Stimulated activated CD8-positive, alpha-beta memory T cell treated with anti-CD3 and anti-CD28 coated beads, Interleukin-2, amount 100 ng/mL, for 1 hour (primary cell): ENCODE data around the gene UBE2Q2.
"Not testable (repeated sequence)": the region's sequence is repeated elsewhere in the genome, so short reads cannot be mapped to it uniquely, and the experiment has no call there.

Experiments used
- DNase-seq, 2 donors: peaks; one replicate each; pipeline ENCODE4 v3.0.0-alpha.2; 2020; ENCODE audit warnings: low read depth in 2 of 2

The UBE2Q2 gene

DNA sequence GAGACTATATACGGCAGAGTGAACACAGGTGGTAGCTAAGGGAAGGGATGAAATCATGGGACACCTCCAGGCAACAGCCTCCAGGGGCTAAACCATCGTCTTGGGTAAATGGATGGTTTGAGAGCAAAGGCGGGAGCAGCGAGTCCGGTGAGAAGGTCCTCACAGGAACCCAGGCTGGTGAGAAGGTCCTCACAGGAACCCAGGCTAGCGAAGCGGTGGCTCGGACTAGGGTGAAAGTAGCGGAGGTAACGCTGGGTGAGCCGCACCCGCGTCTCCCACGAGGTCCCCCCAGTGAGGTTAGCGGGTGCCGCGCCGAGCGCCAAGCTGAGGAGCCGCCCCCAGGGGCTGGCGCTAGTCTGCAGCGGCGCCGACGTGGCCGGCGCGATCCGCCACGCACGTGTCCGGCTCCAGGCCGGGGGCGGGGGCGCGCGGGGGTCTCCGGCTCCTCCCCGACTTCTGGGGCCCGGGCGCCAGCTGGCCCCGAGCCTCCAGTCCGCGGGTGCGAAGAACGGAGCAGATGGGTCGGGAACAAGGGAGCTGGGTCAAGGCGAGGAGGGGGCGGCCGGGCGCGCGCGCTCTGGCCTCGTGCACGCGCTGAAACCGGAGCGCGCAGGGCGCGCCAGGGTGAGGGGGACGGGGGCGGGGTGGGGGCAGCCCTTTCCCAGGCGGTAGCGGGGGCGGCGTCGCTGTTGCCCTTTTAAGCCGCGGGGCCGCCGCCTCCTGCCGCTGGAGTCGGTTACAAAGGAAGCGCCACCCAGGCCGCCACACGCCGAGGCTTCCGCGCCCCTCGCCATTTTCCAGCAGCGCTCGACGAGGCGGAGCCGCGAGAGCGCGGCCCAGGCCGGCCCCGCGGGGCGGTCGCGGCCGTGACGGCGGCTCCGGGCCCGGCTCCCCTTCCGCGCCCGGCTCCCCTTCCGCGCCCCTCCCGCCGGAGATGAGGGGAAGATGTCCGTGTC, at the start of gene UBE2Q2:
Gene UBE2Q2, plus strand, starts transcription at position 726 of the 956 bp plus-strand sequence. Its CDS starts 220 bp downstream, at position 946.
- DNase-seq = peak; percentile 50 to 58

DNA sequence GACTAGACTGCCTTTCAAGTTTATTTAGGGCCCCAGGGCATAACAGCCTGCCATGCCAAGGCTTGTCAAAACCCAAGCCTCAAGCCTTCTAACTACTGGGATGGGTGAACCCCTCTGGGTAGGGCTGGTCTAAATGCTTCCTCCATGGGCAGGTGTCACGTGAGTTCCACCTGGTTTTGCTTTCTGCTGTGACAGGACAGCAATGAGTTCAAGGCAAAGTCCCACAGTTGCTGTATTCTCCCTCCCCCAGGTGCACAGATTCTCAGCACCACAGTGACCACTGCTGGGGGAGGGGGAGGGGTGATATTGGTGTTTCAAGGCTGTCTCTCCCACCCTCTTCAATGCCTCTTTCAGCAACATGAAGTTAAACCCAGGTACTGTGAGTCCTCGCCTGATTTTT, 46.9 kb upstream of the UBE2Q2 start:
- no peak for DNase-seq

DNA sequence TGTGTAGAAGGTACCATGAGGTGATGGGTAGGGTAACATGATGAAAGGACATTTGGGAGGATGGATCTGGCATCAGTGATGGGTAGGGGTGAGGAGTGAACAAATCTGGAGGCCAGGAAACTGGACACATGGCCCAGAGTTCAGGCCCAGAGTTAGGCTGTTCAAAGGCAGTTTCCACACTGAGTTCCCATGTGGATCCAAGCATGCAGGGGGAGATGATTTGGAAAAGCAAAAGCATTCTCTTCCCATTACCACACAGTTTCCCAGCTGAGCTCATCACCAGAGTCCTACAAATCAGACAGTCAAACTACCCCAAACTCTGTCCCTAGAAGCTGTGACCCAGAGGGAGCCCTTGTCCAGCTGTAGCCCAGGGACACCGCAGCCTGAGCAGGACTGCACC, 46.1 kb upstream of the UBE2Q2 start:
- DNase-seq = not testable (repeated sequence)

DNA sequence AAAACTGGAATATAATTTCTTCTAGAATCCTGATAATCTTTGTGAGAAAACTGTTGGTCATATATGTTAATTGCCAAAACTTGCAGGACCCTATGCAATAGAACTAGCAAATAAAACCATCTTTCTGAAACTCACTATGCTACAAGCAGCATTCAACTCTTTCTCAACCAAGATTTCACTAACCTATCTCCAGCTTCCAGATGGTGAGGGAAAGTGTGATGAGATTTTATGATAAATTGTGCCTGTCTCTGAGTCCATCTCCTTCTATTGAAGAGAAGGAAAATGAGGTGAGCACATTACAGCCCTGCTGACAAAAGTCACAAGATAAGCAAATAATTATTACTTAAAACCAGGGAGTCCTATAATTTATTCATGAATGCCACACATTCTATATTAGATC, 44.1 kb upstream of the UBE2Q2 start:
- DNase-seq = no peak

DNA sequence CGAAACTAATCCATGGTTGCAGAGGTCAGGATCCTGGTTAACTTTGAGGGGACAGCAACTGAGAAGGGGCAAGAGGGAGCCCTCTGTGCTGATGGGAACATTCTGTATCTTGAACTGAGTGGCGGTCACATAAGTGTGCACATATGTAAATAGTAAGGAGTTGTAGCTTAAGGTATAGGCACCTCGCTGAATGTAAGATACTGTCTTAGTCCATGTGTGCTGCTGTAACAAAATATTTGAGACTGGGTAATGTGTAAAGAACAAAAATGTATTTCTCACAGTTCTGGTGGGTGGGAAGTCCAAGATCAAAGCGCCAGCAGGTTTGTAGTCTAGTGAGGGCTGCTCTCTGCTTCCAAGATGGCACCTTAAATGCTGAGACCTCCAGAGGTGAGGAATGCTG, 42.8 kb upstream of the UBE2Q2 start:
- DNase-seq = not testable (repeated sequence)

DNA sequence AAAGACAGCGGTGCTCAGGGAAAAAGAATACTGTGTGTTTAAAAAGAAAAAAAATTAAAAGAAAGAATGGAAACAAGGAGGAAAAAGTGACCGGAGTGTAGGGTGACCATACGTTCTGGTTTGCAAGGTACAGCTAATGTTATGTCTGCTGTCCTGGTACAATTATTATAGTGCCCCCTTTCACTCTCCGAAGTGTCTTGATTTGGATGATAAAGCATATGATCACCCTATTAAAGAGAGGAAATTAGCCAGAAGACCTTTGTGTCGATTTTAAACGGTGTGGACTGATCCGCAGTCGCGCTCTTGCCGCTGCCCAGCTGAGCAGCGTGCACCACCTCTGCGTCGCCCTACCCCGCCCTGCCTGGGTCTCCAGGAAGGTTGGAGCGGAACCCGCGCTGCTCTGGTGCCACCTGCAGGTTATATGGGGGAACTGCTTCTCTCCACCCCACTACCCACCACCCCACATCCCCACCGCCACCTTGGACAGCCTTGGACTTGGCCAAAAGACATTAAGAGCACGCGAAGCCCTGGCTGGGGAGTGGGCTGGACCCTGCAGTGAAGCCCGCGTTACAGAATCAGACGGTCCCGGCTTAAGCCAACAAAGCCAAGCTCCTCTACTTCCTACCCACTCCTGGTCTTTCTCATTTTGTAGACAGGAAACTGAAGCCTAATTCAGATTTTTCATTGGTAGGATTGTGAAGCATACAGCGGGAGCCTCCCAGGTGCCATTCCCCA, 41.2 kb upstream of the UBE2Q2 start:
- DNase-seq = peak; percentile 49 to 68

DNA sequence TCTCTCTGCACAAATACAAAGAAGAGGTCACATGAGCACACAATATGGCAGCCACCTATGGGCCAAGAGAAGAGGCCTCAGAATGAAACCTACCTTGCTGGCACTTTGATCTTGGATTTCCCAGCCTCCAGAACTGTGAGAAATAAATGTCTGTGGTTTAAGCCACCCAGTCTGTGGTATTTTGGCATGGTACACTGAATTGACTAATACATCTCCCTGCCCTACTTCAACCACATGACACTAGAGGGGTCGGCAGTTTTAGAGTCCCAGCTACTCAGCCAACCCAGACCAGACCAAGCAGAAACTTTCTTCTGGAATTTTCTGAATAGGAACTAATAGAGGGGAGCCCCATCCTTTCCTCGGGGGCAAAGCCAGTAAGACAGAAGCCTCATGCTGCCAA, 35.8 kb upstream of the UBE2Q2 start:
- DNase-seq = not testable (repeated sequence)

DNA sequence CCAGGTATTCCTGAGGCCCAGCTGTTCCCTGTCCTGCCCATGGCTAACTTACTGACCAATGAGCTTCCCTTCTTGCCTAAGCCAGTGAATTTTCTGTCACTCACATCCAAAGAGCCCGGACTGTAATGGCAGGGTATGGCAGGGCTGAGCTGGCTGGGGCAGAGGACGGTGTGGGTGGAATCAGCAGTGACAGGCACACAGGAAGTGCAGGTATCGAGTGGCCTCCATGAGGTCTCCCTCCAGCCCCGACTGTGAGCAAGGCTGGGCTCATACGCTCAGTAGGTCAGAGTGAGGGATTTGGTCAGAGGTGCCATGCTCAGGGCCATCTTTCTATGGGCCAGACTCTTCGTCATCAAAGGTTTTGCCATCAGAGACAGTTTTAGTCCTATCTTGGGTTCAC, 35.2 kb upstream of the UBE2Q2 start:
- not testable (repeated sequence) for DNase-seq

DNA sequence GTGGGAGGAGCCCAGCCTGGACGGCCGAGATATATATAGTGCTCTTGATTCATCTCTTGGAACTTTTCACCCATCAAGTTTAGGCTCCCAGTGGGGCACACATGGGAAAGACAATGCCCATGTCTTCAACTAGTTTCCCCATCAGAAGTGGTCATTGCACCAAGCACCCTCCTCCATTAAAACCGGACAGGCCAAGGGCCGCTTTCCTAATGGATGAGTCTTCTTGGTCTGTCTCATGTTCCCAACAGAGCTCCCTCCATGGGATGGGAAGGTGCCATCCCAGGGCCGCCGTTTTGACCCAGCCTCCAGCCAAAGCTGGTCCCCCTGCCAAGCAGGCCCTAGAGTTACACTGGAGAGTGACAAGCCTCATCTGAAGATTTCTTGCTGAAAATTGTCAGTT, 34.7 kb upstream of the UBE2Q2 start:
- no peak for DNase-seq

DNA sequence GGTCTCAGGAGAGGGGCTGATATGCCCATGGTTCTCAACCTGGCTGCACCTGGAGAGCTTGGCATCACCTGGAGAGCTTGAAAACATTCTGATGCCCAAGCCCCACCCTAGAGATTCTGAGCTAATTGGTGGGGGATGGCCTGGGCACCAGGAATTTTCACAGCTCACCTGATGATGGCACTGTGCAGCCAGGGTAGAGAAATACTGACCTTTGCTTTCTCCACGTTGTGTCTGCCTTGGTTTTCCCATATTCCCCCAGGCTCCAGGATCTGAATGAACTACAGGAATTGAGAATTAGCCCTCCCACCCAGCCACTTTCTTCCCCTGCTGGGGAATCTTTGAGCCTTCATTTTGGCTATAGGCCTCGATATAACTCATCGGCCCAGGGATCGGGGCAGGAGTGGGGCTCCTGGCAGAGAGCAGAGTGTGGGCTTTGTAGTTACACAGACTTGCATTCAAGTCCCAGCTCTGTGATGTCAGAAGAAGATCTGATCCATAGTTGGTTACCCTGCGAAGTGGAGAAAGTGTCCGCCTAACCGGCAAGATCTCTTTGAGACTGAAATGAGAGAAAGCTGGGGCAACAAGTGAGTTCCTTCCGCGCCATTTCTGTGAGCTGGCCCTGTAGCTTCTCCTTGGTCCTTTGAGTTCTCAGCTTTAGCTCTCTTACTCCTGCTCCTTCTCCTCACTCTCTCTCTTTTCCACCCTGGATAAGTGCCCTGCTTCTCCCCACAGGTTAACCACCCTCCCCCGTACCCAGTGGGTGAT, 33.1 kb upstream of the UBE2Q2 start:
- DNase-seq = no peak

DNA sequence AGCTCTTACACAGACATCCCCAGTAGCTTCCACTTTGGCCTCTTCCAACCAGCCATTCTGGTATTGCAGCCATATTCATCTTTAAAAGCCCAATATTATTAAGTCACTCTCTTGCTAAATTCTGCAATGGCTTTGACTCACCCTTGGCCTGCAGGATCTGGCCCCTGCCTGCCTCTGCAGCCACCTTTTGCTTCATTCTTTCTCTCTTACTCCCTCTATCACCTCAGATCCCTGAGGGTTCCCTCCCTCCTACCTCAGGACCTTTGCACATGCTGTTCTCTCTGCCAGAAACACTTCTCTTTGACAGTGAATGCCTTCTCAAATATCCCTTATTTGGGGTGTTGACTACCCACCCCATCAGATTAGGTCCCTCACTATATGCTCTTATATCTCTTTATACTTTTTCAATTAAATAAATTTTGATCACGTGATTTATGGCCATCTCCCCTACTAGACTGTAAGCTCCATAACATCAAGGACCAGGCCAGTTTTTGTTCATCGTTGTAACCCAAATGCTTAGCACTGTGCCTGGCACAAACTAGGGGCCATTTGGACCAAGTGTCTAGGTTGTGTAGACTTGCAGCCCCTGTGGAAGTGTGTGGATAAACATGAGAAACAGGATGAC, 32.3 kb upstream of the UBE2Q2 start:
- no peak for DNase-seq

DNA sequence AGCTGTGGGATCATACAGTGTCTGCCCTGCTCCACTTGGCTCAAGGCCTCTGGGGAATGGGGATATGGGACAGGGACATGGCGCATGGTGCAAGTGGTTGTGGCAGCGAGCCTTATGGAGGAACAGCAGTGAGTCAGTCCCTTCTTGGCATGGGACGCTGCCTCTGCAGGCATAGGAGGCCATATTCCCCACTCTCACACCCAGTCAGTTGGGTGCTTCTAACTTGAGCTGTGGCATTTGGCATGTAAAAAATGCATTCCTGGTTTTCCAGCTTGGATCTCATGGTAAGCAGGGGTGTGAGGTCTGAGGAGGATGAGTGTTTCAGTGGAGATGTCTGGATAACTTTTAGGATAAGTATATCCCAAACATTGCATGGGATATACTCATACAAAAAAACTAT, 31.6 kb upstream of the UBE2Q2 start:
- no peak for DNase-seq

DNA sequence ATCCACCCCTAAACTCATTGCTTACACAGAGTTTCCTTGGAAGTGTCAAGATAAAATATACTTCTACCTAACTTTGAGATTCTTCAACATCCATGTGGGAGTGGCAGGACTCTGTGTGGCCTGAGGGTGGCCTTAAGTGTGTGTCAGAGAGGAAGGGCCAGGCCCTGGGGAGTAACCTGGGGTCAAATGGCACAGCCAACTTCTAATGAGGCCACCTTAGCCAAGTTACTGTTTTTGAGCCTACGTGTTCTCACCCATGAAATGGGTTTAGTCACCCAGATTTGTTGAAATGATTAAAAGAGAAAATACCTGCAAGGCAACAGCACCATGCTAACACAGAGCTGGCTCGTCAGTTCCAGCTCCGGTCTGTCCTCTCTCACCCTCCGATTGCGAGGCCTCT, 28.5 kb upstream of the UBE2Q2 start:
- no peak for DNase-seq

DNA sequence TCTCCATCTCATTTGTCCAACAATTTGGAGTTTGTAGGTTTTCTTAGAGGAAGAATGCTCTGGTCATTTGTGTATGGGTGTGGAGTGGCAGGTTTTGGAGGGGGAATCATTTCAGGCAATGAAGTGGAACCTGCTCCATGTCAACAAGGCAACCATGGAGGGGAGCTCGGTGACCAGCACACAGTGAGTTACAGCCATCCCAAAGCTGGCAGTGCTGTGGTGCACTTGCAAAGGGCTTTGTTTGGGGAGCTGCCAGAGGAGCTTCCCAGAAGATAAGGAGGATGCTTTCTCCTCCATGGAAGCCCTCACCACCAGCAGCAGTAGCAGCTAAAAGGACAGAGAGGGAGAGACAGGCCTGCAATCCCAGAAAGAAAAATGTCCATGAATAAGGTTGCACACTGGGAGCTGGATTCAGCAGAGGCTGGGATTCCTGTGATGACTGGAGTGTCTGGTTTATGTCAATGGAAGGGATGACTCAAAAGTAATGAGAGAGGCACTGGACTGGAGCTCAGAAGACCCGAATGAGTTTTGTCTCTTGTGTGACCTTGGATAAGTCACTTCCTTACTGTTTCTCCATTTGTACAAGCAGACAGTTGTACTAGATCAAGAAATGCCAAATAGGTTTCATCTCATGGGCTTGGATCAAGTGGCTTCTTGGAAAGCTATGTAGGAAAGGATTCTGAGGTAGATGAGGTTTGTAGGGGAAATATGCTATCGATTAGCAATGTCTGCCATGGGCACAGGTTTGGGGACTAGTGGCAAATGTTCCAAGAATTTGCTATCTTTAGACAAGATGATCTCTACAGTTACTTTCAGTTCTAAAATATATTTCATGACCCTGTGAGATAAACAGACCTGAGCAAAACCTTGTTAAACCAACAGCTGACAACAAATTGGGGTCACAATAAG, 27.2 kb upstream of the UBE2Q2 start:
- DNase-seq = no peak

DNA sequence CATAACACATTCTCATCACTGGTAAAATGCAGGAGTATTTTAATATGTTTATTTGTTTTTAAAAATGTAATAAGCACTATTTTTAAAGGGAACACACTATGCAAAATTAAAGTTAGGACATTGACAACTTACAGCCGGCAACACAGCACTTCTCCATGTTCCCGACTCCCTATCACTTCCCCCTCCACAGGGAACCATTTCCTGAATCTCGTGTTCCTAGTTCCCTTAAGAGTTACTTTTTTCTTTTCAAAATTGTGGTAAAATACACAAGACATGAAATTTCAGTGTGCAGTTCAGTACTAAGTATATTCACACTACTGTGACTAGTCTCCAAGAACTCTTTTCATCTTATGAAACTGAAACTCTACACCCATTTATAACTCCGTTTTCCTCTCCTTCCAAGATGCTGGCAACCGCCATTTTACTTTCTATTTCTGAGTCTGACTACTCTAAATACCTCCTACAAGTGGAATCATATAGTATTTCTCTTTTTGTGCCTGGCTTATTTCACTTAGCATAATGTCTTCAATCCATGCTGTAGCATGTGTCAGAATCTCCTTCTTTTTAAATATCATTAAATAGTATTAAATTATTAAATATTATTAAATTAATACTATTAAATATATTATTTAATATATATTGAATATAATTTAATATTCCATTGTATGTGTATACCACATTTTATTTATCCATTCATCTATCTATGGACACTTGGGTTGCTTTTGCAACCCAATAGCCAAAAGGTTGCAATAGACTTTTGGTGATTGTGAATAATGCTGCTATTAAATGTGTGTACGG, 25.9 kb upstream of the UBE2Q2 start:
- DNase-seq = no peak

DNA sequence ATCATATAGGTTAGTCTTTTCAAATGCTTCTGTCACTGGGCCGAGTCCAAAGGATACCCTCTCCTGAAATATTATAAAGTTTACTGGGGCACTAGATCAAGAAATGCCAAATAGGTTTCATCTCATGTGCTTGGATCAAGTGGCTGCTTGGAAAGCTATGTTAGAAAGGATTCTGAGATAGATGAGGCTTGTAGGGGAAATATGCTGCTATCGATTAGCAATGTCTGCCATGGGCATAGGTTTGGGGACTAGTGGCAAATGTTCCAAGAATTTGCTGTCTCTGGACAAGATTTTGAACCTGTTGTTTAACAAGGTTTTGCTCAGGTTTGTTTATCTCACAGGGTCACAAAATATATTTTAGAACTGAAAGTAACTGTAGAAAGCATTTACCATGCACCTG, 23.0 kb upstream of the UBE2Q2 start:
- DNase-seq = no peak

DNA sequence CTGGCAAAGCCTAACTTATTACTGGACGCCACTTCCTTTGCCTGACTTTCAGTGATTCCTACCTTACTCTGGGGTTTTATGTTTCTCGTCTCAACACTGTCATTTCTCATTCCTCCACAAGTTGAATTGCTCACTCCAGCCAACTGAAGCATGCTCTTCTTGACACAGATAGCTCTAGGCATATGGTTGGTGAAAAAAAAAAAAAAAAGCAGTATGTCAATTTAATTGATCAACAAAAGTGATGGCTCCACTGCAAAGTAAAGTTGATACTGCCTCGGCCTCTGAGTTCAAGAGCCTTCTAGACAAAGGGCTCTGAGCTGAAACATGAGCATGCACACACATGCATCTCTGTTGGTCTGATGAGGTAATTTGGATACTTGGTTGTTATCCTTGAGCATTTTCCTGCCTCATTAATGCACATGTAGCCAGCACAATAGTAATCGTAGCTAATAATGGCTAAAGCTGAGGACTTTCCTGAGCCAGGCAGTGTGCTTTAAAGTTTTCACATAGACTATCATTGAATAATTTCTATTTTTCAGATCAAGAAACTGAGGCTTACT, 21.4 kb upstream of the UBE2Q2 start:
- no peak for DNase-seq

DNA sequence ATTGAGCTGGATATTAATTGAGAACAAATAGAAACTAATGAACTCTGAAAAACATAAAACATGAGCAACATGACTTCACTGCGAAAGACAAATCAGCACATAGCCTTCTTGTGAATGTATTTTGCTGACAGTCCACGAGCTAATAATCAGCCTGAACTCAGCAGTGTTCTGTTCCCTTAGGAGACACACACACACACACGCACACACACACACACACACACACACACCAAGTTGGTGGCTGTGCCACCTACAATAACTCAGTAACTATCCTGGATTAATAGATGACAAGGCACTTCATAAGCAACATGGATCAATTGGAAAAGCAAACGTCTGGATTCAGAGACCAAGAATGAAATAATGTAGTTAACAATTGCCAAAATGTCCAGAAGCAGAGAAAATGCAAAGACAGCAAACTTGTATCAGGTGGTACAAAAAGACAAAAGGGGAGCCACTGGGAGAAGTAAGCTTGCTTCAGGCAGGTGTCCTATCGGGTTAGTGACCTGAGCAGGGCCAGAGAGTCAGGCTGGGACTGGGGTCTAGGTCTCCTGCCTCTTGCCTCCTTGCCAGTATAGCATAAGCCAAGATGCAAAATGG, 20.5 kb upstream of the UBE2Q2 start:
- no peak for DNase-seq
